Ramos (cell line): ENCODE data around the gene PHACTR1.
"Not testable (repeated sequence)": the region's sequence is repeated elsewhere in the genome, so short reads cannot be mapped to it uniquely, and the experiment has no call there.

Source experiments
- in situ Hi-C: fragments of 300-500 bp; cut with MboI; formaldehyde crosslinking; loops from one replicate; pipeline ENCODE4 v1.14.3; 2022; ENCODE audit warnings: low sequenced_read_pairs; ENCODE audit not compliant: unreplicated experiment

The PHACTR1 gene

DNA sequence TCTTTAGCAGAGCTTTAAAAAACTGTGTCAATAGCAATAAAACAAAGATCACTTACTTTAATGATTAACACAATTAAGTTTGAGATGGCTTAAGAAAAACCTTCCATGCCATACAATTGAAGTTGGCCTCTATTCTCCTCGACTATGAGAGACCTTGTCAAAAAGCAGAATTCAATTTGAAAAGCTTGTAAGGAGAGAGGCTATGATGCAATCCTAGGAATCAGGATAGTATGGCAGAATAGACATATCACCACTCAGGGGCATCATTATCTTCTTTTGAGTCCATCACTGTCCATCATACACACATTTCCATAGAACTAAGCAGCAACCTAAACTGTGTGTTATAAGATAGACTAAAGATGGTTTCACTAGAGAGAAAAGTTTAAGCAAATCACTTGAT is 594.6 kb downstream of the PHACTR1 start:
- in situ Hi-C loops, result no loop called here

DNA sequence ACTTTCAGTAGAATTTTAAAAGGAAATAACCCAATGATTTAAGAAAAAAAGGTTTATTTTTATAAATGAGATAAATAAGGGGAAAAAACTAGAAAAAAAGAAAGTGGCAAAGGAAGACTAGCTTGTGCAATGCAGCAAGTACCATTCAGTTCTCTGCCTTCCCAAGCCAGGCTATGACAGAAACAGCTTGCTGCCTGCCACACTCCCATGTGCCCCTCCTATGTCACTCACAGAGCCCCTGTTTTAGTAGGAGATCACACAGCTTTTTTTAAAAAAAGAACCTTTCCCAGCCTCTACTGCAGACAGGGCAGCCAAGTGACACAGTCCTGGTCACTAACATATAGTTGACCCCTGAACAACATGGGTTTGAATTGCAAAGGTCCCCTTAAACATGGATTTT is 598.2 kb downstream of the PHACTR1 start:
- in situ Hi-C loops, result no loop called here

DNA sequence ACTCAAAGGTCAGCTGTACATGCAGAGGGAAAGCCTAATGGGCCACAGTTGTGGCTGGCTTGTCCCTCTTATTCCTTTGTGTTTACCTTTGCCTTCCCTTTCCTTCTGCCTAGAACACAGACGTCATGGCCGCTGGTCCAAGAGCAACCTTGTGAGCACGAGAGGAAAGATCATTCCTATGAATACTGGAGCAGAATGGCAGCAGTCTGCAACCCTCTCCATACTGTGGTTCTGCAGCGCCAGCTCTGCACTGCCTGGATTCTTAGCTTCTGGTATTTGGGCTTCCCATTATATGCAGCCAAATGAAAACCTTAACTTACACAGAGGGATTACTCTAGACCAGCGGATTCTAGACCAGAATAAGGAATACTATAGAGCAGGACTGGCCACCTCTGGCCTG is 599.3 kb downstream of the PHACTR1 start:
- in situ Hi-C loops, result no loop called here

DNA sequence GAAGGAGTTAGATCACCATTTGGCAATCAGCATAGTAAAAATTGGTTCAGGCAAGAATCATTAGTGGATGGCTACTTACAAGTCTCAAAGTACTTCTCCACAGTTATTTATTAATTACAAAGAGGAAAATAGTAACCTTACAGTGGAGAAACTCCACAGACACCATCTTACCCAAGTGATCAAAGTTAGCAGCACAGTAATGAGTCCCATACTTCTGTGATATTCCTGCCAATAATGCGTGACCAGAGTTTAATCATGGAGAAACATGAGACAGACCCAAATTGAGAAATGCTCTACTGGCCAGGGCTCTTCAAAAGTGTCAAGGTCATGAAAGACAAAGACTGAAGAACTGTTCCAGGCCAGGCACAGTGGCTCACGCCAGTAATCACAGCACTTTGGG is 602.3 kb downstream of the PHACTR1 start:
- in situ Hi-C loops, result no loop called here

DNA sequence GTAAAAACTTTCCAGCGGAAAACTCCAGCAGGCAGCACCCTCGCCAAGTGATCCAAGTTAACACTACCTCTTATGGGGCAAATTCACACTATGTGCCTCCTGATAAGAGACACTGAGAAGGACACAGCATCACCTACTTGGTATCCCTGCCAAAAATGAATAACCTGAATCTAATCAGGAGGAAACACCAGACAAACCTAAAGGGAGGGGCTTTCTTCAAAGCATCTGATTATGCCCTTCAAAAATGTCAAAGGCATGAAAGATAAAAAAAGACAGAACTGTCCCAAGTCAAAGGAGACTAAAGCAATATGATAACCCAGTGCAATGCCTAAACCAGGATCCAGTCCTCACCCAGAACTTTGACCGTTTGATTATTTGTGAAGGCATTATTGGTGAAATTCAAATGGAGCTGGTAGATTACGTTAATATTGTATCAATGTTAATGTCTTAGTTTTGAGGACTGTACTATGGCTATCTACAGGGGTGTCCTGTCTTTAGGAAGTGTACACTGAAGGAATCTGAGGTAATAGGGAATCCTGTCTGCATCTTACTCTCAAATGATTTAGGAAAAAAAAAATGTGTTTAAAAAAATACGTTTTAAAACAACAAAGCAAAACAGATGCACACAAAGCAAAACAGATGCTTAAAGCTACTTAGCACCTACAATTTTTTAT is 603.5 kb downstream of the PHACTR1 start:
- in situ Hi-C loops, result no loop called here

DNA sequence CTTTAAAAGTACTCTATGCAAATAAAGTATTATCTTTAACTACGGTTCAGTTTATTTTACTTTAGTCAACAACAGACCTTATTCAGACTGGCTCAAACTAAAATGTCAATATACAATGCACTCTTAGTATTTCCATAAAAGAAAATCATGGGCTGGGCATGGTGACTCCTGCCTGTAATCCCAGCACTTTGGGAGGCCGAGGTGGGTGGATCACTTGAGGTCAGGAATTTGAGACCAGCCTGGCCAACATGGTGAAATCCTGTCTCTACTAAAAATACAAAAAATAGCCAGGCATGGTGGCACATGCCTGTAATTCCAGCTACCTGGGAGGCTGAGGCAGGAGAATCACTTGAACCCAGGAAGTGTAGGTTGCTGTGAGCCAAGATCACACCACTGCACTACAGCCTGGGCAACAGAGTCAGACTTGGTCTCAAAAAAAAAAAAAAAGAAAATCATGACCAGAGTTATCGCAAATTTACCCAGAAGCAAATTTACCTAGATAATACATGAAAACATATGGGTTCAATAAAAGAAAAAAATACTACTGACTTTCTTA is 609.5 kb downstream of the PHACTR1 start:
- in situ Hi-C loops, result not testable (repeated sequence)

DNA sequence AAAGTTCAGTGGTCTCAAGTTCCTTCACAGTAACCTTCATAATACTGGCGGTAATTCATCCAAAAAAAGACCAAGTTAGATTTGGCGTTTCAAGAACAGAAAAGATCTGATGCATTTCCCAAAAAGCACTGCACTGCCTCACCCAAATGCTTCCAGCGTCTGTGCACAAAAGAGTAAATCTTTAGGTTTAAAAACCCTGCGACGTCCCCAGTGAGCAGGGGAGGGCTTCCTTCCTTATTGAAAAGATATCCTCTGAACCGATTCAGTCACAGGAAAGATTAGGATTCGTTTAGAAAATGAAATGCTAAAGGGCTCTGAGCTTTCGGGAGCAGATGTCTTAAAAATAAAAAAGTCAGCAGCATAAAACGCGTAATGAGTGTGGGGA is 611.1 kb downstream of the PHACTR1 start:
- in situ Hi-C loops, result no loop called here

DNA sequence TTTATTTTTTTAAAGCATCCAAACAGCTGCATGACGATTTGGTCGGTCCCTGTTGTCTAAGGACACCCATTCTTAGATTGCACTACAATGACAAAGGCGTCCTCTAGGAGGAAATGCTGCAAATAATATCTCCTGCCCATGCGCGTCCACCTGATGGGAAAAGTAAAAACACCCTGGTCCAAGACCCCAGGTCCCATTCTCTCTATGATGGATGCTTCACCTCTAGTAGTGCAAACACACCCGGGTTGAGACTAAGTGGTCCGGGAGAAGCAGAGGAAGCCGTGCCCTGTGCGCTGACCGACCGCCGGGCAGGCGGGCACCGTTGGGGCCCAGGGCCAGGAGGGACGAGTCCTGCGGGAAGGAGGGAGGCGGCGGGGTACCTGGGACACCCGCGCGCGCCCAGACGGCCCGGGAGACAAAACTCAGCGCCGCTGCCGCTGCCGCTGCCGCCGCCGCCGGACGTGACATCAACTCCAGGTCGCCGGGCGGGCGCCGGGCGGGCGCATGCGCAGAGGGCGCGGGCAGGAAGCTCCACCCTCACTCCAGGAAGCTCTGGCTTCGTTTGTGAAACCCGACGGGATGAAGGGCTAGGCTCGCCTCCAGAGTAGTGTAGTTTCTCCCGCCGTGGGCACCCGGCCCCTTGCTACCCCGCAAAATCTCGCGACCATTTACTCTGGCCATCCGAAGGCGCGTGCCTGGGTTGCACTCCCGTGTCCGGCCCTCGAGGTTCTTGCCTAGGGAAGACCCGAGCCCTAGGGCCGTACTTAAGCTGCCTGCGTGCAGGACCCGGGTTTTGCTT is 611.7 kb downstream of the PHACTR1 start, which contains the start of gene TBC1D7:
TSS of gene TBC1D7 (minus strand) at position 462 of the 799 bp plus-strand sequence. CDS start 1,639 bp downstream, outside the sequence.
- in situ Hi-C loops, result no loop called here

DNA sequence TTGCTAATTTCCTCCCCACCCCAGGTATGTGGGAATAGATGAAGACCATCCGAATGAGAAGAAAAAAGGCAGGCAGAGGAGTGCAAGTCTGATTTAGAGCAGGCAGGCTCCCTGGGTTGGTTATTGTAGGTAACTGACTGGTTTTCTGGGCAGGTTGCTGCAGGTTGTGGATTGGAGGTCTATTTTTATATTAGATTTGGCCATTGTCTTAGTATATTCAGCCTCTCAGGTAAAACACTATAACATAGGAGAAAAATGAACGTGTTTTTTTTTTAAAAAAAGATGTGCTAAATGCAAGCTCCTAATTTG is 612.3 kb downstream of the PHACTR1 start:
- in situ Hi-C loops, result no loop called here

DNA sequence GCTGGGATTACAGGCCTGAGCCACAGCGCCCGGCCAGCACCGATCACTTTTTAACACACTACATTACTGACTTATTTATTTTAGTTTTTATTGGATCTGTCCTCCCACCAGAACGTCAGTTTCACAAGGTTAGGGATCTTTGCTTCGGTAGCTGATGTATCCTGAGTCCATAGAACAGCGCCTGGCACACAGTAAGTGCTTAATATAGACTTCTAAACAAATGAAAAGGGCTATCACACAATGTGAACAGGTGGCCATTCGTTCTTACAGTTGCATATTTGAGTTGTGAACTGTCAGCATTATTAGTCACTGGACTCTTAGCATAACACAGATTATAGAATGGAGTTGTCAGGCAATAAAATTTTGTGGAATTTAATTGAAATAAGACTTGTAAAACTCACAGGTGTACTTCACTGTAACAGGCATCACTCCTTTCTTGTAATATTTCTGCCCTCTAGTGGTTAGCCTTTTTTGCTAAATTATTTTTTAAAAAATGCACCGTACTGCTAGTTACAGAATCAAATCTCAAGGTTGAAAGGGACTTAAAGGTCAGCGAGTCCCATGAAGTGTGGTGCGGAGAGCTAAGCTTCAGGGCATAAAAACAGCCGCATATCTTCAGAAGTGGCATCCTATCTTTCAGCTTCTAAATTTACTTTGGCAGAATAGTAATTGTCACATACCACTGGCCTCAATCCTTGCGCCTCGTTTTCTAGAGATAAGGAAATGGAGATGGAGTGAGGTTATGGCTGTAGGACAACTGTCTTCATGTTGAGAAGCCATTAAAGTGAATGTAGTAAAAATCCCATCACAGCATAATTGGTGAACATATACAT is 615.2 kb downstream of the PHACTR1 start:
- in situ Hi-C loops, result loop anchor here (5.0 to 10.0 kb wide), 2 partner anchors 134 to 427 kb away; no protein-coding TSS in a partner anchor

DNA sequence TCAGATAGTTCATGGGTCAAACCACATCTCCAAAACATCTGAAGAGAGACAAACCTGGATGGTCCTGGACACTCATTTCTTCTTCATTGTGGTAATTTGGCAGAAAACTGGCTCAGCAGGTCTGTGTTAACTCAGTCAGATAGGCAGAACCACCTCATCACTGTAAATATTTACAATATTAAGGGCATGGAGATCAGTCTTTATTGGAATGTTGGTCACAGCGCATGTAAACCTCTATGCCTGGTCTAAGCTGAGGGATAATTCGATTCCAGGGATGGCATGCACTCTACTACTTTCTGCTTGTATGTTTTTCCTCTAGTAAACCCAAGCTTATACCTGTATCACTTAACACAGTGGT is 615.8 kb downstream of the PHACTR1 start:
- in situ Hi-C loops, result loop anchor here (5.0 to 10.0 kb wide), 2 partner anchors 135 to 428 kb away; no protein-coding TSS in a partner anchor

DNA sequence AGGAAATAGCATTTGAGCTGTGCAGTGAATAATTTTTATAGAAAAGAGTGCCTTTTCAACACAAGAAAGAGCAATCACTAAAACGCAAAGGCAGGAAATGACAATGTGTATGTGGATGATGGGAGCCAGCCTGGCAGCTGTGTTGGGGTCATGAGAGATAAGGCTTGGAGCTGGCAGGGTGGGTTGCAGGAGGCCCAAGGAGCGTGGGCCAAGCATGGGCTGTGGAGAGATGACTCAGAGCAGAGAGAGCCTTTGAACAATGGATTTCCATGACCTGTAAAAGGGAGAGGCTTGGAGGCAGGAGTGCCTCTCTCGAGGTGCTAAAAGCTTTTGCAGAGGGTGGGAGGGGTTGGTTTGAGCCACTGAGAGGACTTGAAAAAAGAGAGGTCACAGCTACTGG is 618.4 kb downstream of the PHACTR1 start:
- in situ Hi-C loops, result loop anchor here (5.0 to 10.0 kb wide), 3 partner anchors 138 to 430 kb away; no protein-coding TSS in a partner anchor

DNA sequence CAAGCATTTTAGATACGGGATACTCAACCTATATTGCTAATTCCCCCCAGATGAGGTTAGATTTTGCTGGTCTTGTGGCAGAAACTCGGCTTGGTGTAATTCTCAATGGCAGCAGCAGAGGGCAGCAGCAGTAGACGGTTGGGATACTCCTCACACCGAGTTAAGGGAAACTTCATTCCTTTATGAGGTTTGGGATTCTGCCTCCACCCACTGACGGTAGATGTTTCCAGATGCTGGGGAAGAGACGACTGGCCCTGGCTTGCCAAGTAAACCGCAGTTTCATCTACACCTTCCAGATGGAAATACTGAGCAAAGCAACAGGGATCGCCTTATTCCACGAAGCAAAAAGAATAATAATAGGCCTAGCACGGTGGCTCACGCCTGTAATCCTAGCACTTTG is 620.0 kb downstream of the PHACTR1 start:
- in situ Hi-C loops, result loop anchor here (5.0 to 10.0 kb wide), 2 partner anchors 196 to 432 kb away; no protein-coding TSS in a partner anchor

DNA sequence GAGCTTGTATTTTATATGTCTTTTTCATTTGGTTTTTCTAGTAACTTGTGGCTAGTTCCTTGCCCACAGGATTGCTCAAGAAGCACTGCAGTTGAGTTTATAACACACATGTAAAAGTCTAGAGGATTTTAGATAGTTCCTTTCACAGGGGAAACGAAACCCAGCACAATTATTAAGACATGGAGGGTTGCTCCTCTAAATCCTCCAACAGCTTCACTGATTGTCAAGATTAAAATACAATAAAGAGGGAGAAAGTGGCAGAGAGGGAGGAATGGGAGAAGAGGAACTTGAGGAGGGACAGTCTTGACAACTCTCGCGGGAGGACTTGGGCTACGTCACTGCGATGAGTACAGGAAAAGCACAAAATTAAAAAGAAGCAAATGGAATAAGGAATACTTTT is 621.5 kb downstream of the PHACTR1 start:
- in situ Hi-C loops, result loop anchor here (5.0 to 10.0 kb wide), 2 partner anchors 194 to 433 kb away; no protein-coding TSS in a partner anchor
